ENCODE data around the gene CXCL12.

The CXCL12 gene

GRCh38 chr10:44382981-44383748 lies 1.7 kb downstream of the CXCL12 start:
- no peak overlapping the region for H3K4me3 Mint-ChIP-seq
- no peaks in the 10 kb centered on the region for H3K9me3 Mint-ChIP-seq
- H3K36me3 Mint-ChIP-seq (ENCODE audit: low read depth): peaks cover 2% of the 10 kb centered on the region
- peaks cover 43% of the 10 kb centered on the region for H3K27me3 Mint-ChIP-seq (ENCODE audit: low read depth)
- no peak overlapping the region for H3K27ac Mint-ChIP-seq
- peaks cover 2% of the 10 kb centered on the region for H3K4me1 Mint-ChIP-seq (ENCODE audit: low read depth)

DNA sequence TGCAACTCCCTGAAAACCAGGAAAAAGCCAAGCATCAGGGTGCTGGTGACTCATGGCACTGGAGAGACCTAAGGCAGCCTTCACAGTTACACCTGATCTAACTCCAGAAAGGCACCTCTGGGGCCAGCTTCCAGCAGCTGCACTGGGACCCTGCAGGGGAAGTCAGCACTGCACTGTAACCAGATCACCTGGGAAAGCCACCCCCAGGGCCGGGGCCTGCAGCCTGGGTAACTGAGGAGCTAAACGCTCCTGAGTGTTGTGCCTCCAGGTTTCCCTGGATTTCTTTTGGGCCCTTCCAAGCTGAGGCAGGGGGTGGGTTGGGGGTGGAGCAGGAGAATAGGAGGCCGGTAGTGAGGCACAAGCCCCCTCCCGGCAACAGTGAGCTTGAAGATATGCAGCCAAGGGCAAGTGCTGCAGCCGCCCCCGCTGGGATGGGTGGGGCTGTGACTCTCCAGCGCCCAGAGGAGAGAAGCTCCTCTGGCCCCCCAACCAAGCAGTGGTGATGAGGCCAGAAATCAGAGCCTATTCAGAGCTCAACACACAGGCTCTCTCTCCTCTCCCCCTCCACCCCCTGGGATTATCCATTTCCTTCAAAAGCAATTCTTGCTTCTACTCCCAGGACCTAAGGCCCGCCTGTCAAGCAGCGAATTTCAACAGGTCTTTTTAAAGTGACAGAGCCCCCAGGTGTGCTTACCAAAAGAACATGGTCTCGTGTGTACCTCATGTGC lies 2.6 kb downstream of the CXCL12 start:
- Mint-ChIP-seq H3K27ac (no peak overlapping the region), H3K36me3 (ENCODE audit: low read depth) (peaks cover 2% of the 10 kb centered on the region), H3K27me3 (ENCODE audit: low read depth) (peaks cover 39% of the 10 kb centered on the region), H3K4me1 (ENCODE audit: low read depth) (peaks cover 2% of the 10 kb centered on the region), H3K4me3 (no peak overlapping the region), H3K9me3 (no peaks in the 10 kb centered on the region)

DNA sequence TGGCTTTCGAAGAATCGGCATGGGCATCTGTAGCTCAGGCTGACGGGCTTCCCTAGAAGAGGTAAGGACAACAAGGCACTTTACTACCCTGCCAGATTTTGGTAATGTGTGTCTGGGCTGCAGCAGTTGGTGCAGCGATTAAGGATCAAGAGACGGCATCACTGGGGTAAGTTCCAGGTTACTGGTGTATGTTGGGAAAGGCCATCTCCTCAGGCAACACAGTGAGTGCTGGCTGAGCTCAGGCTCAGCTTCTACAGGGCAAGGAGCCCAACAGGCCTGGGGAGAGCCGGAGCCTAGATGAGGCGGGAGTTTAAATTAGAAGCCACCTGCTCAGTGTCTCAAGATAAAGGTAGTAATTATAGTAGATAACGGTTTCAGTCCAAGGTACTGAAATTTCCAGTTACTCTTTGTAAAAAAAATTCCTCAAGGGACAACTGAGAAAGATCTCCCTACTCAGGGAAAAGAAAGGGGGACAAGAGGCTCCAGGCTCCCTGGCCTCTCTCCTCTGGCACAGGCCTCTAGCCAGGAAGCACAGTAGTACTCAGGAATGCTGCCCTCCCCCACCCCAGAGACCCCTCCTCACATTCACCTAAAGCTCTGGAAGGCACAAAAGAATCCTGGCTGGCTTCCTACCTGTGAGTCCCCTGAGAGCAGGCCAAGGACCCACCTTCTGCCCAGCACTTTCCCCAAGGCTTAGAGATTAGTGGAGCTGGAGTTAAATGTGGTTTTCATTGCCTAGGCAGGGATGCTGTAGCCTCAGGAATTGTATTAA lies 3.9 kb downstream of the CXCL12 start:
- Mint-ChIP-seq H3K36me3 (ENCODE audit: low read depth) (peaks cover 2% of the 10 kb centered on the region), H3K27ac (no peak overlapping the region), H3K27me3 (ENCODE audit: low read depth) (peaks cover 34% of the 10 kb centered on the region), H3K4me1 (ENCODE audit: low read depth) (peaks cover 2% of the 10 kb centered on the region), H3K9me3 (no peaks in the 10 kb centered on the region), H3K4me3 (no peak overlapping the region)

DNA sequence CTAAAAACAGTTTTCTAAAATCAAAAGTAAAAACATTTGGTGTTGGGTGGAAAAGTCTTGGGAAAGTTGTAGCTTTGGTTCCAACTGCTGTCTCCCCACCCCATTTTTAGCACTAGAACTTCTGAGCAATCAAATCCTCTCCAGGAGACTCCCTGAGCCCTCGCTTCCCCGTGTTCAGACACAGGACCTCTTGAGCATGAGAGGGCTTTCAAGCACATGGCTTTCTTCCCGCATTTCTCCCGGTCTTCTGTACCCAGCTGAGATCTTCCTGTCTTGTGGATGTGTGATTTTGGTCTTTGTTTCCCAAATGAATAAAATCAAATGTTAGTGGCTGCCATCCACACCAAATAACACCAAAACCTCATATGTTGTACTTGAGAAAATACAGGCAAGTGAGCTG lies 5.0 kb downstream of the CXCL12 start:
- Mint-ChIP-seq H3K9me3 (no peaks in the 10 kb centered on the region), H3K27ac (no peak overlapping the region)

DNA sequence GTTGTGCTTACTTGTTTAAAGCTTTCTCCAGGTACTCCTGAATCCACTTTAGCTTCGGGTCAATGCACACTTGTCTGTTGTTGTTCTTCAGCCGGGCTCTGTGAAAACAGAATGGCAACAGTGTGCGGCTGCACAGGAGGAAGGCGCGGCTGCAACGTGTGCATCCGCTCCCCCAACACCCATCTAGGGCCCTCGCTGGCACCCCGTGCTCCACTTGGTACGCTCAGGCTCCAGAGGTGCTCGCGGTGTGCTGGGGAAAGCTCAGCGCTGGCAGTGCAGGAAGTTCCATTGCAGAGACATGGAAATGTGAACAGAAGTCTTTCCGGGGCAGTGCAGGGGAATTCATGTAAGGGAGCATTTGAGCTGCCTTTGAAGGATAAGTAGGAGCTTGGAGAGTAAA lies 6.3 kb downstream of the CXCL12 start:
- Mint-ChIP-seq H3K4me1 (ENCODE audit: low read depth) (no peaks in the 10 kb centered on the region), H3K4me3 (no peak overlapping the region), H3K27ac (no peak overlapping the region), H3K36me3 (ENCODE audit: low read depth) (no peaks in the 10 kb centered on the region), H3K27me3 (ENCODE audit: low read depth) (peaks cover 24% of the 10 kb centered on the region), H3K9me3 (no peaks in the 10 kb centered on the region)

More for the DNA sequence above, 5.0 kb downstream of the CXCL12 start:
- H3K27me3 Mint-ChIP-seq (ENCODE audit: low read depth): peaks cover 28% of the 10 kb centered on the region
- no peak overlapping the region for H3K4me3 Mint-ChIP-seq
- H3K36me3 Mint-ChIP-seq (ENCODE audit: low read depth): no peaks in the 10 kb centered on the region
- no peaks in the 10 kb centered on the region for H3K4me1 Mint-ChIP-seq (ENCODE audit: low read depth)

GRCh38 chr10:44377651-44378310 lies 7.1 kb downstream of the CXCL12 start:
- Mint-ChIP-seq H3K27me3 (ENCODE audit: low read depth) (peaks cover 15% of the 10 kb centered on the region), H3K27ac (no peak overlapping the region), H3K9me3 (no peaks in the 10 kb centered on the region), H3K36me3 (ENCODE audit: low read depth) (no peaks in the 10 kb centered on the region), H3K4me3 (no peak overlapping the region), H3K4me1 (ENCODE audit: low read depth) (no peaks in the 10 kb centered on the region)

- Mint-ChIP-seq H3K27ac (no peak overlapping the region), H3K4me3 (no peak overlapping the region), H3K27me3 (ENCODE audit: low read depth) (peaks cover 8% of the 10 kb centered on the region), H3K4me1 (ENCODE audit: low read depth) (no peaks in the 10 kb centered on the region), H3K36me3 (ENCODE audit: low read depth) (no peaks in the 10 kb centered on the region), H3K9me3 (no peaks in the 10 kb centered on the region)
Measured at GRCh38 chr10:44376472-44377099, 8.3 kb downstream of the CXCL12 start.

DNA sequence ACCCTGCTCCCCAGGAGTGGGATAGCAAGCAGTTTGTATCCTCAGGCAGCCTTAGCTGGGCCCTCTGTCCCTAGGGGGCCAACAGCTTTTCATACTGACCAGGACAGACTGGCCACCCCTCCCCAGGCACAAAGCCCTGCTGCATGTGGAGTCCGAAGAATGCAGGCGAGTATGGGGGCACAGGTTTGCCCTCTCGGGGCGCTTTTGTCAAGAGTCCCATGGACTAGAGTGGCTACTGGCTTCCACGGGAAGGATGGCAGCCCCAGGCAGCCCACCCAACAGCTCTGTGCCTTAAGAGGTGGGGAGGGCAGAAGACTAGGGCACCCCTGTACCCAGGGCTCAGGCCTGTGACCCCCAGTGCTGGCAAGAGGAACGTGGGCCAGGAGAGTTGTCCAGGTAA lies 10.7 kb downstream of the CXCL12 start:
- Mint-ChIP-seq H3K27ac (no peak overlapping the region), H3K4me1 (ENCODE audit: low read depth) (no peaks in the 10 kb centered on the region), H3K9me3 (no peaks in the 10 kb centered on the region), H3K27me3 (ENCODE audit: low read depth) (no peaks in the 10 kb centered on the region), H3K4me3 (no peak overlapping the region), H3K36me3 (ENCODE audit: low read depth) (no peaks in the 10 kb centered on the region)

DNA sequence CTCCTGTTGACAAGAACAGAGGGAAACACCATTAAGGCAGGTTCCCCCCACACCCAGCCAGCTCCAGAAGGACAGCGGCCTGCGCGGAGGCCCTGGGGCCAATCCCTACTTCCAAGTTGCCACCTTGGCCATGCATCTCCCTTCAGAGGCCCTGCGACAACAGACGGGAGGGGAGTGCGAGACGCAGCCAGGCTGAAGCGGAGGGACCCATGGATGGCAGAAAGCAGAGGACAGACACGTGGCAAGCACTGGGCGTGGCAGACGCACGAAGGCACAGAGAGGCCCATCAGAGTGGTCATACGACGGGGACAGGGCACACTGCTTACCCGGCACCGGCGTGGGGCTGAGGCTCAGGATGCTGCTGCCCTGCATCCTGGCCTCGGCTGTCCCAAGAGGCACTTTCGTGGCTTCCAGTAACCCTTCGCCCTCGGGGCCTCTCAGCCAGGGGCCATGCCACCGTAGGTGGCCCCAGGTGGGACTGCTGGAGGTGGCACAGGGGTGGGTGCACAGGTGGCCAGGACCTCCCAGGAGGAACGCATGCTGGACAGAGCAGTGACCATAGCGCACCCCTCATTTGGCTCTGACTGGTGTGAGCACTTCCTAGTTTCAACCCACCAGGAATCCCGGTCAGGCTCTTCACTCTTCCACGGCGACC lies 11.4 kb downstream of the CXCL12 start:
- Mint-ChIP-seq H3K27ac (no peak overlapping the region), H3K27me3 (ENCODE audit: low read depth) (no peaks in the 10 kb centered on the region), H3K9me3 (no peaks in the 10 kb centered on the region), H3K36me3 (ENCODE audit: low read depth) (no peaks in the 10 kb centered on the region), H3K4me3 (no peak overlapping the region), H3K4me1 (ENCODE audit: low read depth) (no peaks in the 10 kb centered on the region)

GRCh38 chr10:44372181-44372580 lies 12.7 kb downstream of the CXCL12 start:
- Mint-ChIP-seq H3K9me3 (no peaks in the 10 kb centered on the region), H3K36me3 (ENCODE audit: low read depth) (no peaks in the 10 kb centered on the region)

GRCh38 chr10:44370731-44371248 lies 14.1 kb downstream of the CXCL12 start:
- Mint-ChIP-seq H3K4me1 (ENCODE audit: low read depth) (no peaks in the 10 kb centered on the region), H3K27me3 (ENCODE audit: low read depth) (no peaks in the 10 kb centered on the region), H3K4me3 (no peak overlapping the region), H3K9me3 (no peaks in the 10 kb centered on the region), H3K27ac (no peak overlapping the region), H3K36me3 (ENCODE audit: low read depth) (no peaks in the 10 kb centered on the region)

More at GRCh38 chr10:44372181-44372580, 12.7 kb downstream of the CXCL12 start:
- Mint-ChIP-seq H3K27ac (no peak overlapping the region), H3K4me3 (no peak overlapping the region), H3K4me1 (ENCODE audit: low read depth) (no peaks in the 10 kb centered on the region), H3K27me3 (ENCODE audit: low read depth) (no peaks in the 10 kb centered on the region)

- H3K27ac Mint-ChIP-seq: no peak overlapping the region
- no peaks in the 10 kb centered on the region for H3K36me3 Mint-ChIP-seq (ENCODE audit: low read depth)
- no peaks in the 10 kb centered on the region for H3K27me3 Mint-ChIP-seq (ENCODE audit: low read depth)
- H3K4me3 Mint-ChIP-seq: no peak overlapping the region
- no peaks in the 10 kb centered on the region for H3K9me3 Mint-ChIP-seq
- no peaks in the 10 kb centered on the region for H3K4me1 Mint-ChIP-seq (ENCODE audit: low read depth)
Measured at GRCh38 chr10:44369854-44370253, 15.0 kb downstream of the CXCL12 start.

DNA sequence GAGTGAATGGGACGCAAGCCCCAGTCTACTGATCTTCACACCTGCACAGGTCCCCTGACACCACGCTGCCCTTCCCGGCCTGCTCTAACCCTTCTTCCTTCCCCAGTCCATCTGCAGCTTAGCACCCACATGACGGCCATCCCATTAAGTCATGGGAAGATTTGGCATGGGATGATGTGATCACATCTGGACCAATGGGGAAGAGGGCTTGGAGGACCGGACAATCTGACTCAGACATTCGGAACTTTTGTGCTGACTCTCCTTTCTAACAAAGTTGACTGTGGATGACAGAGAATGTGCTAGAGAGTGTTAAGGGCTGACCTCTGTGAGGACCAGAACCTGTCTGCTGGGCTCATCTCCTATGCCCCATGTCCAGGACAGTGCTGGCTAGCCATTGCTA lies 15.6 kb downstream of the CXCL12 start:
- peak overlapping the region; percentile 41 for H3K27ac Mint-ChIP-seq
- no peaks in the 10 kb centered on the region for H3K9me3 Mint-ChIP-seq
- no peaks in the 10 kb centered on the region for H3K4me1 Mint-ChIP-seq (ENCODE audit: low read depth)
- H3K4me3 Mint-ChIP-seq: no peak overlapping the region
- H3K27me3 Mint-ChIP-seq (ENCODE audit: low read depth): no peaks in the 10 kb centered on the region
- H3K36me3 Mint-ChIP-seq (ENCODE audit: low read depth): no peaks in the 10 kb centered on the region

Measured in T-helper 1 cell treated with Interleukin-12 subunit alpha and Interleukin-12 subunit beta and Interleukin-4 antibody, amounts not matched to agents 30 μg/mL and 1 μg/mL, for 36 hours (primary cell).